NCI-H2196 (cell line): ENCODE data around the gene MED31.
"Not testable (repeated sequence)": the region's sequence is repeated elsewhere in the genome, so short reads cannot be mapped to it uniquely, and the experiment has no call there.

Source experiments
- DNase-seq: peaks from one replicate; lab custom pipeline; 2025; ENCODE audit not compliant: unreplicated experiment; lab: John Stamatoyannopoulos, UW

Gene MED31

DNA sequence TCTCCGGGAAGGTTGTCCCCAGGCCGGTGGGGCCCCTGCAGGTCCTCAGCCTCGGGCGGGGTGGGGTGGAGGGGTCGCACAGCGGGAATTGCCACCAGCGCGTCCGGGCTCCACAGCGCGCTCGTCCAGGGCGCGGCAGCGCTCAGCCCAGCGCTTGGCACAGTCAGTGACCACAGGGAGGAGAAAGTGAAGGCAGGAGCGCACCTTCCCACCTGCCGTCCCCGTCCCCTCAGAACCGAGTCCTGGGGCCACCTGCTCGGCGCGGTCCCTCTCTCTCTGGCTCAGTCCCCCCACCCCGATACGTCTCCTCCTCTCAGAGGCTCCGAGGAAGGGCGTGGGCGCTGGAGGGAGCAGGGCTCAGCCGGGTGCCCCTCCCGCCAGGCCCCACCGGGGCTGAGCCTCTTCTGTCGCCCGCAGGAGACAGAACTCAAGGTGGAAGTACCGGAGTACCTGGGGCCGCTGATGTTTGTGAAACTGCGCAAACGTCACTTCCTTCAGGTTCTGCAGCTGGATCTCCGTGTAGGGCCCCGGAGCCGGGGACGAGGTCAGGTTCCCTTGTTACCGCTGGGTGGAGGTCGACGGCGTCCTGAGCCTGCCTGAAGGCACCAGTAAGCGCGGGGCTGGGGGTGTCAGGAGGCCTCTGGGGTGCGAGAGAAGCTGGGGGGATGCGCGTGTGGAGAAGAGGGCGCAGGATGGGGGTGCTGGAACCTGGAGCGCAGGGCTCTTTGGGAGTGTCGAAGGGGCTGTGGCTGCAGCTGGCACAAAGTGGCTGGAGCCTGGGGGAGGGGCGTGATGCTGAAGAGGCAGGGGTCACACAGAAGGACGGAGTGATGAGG, 5.6 kb upstream of the MED31 start:
- peak; percentile 25 for DNase-seq

- not testable (repeated sequence) for DNase-seq
Measured at GRCh38 chr17:6655732-6656361, 4.4 kb upstream of the MED31 start.

DNA sequence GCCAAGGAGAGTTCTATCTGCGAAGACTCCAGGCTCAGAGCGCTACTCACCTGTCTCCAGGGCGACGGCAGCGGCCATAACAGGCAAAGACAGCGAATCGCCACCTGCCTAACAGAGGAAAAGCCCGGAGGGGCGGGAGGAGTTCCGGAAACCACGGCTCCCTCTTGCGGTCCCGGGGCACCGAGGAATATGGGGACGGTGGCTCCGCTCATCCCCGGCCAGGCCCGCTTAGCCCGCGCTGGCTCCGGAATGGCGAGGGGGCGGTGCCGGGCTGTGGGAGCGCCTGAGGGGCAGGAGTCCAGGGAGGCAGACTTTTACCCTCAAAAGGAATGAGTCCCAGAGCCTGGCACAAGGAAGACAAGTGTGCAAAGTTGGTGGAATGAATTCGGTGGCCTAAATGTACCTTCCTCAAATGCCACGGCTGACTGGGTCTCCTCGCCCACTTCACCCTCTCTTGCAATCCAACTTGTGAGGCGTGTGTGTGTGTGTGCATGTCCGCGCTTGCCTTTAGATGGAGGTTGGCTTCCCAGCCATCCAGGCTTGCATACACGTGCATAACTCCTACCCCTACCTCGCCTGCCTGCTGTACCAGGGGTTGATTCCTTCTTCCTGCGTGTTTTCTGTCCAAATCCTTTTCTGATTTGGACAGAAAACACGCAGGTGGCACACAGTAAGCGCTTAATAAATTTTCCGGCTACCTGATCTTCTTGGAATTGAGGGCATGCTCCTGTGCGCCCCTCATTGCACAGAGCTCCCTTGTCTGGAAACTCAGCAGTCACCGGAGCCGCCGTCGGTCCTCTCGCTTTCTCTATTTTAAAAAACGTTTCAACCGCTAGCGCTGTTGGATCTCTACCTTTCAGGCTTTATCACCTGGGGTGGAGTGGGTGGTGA, 3.7 kb upstream of the MED31 start:
- DNase-seq: peak; percentile 60

DNA sequence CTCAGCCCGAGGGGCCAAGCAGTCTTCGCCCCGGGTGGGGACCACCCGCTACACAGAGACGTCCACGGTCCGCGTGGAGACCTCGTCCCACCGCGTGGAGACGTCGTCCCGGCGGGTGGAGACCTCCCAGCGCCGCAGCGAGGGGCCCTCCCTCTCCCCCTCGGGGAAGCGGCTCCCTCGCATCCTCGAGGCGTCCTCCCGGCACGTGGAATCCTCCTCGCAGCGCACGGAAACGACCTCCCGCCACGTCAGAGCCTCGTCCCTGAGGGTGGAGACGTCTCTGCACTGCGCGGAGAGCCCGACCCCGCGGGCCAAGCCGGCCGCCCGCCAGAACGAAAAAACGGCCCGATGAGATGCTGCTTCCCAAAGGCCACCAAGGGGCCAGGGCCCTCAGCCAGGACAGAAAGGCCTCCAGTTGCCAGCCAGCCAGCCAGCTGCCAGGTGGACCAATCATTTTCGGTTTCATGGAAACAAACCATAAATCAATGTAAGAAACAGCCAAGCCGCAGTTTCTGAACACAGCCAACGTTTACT, 581 bp upstream of the MED31 start:
- peak; percentile 15 for DNase-seq

DNA sequence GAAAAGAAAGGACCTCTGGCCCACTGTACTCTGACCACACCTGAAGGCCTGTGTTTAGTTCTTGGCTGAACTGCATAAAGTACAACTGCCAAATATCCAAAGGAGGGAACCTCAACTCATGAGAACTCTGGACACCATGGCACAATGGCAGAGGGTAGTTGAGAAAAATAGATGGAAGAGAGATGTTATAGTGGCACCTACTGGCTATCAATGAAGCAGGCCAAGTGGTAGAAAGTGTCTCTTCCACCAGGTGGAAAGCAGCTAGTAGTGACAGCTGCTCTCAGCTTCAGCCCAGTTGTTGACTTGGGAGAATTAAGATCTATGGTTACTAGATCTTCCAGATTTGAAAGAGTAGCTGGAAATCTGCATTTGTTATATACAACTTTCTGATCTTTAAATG, 3.2 kb downstream of the MED31 start:
- peak; percentile 35 for DNase-seq

DNA sequence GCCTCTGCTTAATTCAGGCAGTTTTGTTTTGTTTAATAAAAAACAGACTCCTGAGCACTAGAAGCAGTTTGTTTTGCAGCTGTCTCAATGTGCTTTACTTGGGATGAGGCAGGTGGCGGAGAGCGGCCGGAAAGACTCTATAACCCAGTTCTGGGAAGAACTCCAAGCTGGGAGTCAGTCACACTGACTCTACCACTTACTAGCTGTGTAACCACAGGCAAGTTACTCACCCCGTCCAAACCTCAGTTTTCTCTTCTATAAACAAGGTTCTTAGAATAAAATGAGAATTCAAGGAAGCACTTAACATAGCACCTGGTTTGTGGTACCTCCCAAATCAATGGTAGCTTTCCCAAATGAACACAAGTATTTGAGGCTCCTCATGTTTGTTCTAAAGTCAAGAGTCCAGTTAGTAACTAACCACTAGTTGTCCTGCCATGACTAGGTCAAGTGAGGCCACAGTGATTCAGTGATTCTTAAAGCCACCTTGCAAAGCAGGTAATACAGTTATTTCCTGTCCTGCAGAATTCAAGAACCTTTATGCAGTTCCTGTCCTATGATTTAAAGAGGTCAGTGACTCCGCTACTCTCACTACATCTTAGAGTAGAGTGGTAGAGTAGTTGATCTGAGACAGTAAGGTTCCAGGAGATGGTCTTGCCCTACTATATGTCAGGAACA, 7.8 kb downstream of the MED31 start:
- DNase-seq: peak; percentile 62

DNA sequence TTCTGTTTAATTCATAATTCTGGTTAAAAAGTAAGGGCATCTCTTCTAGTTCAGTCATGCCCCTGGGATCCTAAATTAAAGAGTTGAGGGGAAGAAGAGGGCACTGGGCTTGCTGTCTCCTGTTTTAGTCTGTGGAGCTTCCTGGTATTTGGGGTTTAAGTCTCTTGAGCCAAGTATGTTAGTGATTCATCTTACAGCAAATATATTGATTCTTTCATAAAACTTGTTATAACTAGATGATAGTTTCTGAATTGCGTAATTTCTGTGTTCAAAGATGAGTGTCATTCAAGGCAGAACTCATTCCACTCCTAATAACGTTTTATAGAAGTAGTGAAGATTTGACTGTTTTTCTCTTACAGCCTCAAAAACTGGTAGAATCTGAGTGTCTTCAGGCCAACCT, 8.8 kb downstream of the MED31 start:
- no peak for DNase-seq

GRCh38 chr17:6641247-6641863, 10.1 kb downstream of the MED31 start:
- DNase-seq: no peak

DNA sequence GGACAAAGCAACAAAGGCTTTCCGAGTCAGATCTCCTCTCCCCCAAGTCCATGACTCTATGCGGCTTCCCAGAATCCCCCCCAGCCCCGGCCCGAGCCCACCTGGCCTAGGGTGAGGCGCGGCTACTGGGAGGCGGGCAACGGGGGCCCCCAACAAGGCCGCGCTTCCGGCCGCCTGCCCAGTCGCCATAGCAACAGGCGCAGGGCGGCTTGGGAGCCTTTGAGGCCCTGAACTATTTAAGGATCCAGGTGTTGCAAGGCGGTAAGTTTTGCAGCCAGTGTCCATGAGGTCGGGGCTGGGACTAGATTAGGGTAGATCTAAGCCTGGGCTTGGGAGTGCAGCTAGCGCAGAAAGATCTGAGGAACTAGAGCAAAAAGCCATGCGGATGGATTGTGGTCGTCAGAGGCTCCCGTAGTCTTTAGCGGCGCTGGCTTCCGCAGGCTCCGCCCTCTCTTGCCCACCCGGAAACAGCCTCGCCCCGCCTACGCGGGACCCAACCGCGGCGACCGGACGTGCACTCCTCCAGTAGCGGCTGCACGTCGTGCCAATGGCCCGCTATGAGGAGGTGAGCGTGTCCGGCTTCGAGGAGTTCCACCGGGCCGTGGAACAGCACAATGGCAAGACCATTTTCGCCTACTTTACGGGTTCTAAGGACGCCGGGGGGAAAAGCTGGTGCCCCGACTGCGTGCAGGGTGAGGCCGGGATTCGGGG, 10.7 kb downstream of the MED31 start, which contains the start of the genes KIAA0753 and TXNDC17:
KIAA0753 (minus strand) TSS at position 176 of the 711 bp plus-strand sequence. CDS start 5,608 bp downstream, outside the sequence.
TXNDC17 (plus strand) TSS at position 525 of the 711 bp plus-strand sequence; CDS start at position 548, 23 bp downstream.
- peak; percentile 67 for DNase-seq

DNA sequence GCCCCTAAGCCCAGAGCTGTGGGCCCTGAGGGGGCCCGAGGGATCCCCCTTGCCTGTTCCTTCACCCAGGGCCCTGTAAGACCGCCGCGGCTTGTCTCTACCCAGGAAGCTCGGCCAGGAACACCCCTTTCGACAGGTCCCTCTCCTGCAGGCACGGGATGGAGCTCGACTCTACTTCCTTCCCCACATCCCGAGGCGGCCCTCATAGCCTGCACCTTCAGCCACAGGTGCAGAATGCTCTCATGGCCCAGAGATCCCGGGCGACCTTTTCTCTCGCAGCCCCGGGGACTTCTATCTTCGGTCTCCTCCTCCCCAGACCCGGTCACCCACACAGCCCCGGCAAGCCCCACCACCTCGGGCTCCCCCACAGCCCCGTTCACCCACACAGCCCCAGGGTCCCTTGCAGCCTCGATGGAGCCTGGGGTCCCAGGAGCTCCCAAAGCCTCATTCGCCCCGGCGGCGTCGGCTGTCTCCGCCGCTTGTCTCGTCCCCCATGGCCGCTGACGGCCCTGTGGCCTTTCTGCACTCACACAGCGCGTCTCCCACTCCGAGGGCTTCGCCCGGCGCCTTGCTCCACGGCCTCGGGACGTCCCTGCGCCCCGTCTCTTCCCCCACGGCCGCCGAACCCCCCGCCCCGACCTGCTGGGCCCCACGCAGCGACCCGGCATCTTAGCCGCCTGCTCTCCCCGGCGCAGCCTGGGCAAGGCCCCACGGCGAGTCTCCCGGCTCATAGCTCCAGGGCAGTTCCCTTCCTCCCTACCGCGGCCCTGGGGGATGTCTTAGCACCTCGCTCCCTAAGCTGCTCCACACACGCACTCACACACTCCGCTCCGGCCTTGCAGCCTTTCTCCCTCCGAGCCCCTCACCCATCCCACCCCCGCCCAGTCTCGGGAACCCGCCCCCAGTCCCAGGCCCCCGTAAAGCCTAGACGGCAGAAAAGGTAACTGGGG, 11.5 kb downstream of the MED31 start:
- no peak for DNase-seq

DNA sequence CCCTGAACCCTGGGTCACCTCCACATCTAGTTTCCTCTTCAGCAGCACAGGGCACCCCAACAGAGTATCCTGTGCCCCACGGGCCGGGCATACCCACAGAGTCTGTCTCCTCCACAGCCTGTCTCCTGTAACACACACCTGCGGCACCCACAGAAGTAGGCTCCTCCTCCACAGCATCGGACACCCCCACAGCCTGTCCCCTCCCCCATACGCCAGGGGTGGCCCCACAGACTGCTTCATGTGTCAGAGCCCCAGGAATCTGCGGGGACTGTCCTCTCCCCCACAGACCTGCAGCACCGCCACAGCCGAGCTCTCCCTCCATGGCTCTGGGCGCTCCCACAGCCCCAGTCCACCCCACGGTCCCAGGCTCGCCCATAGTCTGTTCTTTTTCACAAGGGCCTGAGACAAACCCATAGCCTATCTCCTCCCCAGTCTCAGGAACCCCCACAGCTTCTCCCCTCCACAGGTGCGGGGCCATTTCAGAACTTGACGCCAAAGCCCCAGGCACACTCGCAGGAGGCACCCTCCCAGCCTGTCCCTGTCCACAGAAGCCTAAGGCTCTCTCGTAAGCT, 12.3 kb downstream of the MED31 start:
- no peak for DNase-seq

GRCh38 chr17:6638046-6638908, 13.1 kb downstream of the MED31 start:
- no peak for DNase-seq

- DNase-seq: no peak
Measured at GRCh38 chr17:6637458-6637840, 14.0 kb downstream of the MED31 start.

GRCh38 chr17:6636616-6637457, 14.6 kb downstream of the MED31 start:
- no peak for DNase-seq

- DNase-seq: no peak
Measured at GRCh38 chr17:6636105-6636504, 15.3 kb downstream of the MED31 start.

- no peak for DNase-seq
Measured at GRCh38 chr17:6633263-6633662, 18.1 kb downstream of the MED31 start.
